ENCODE results near the gene FBH1.

DNA sequence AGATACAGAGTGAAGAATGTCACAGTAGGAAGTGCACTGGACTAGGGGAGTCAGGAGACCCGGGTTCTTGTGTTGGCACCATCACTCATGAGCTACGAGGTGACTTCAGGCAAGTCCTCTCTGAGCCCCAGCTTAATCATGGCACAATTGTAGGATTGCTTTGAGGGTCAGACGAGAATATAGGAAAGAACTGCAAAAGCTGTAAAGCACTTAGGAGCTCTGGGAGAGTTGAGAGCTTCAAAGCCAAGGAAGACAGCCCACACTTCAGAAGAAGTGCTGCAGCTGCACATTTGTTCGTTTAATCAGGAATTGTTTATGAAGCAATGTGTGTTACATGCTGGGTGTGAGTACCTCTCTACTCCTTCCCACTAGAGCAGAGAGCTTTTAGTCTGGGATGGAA, 4.4 kb downstream of the FBH1 start:
- TF ChIP-seq, protein P1, sequence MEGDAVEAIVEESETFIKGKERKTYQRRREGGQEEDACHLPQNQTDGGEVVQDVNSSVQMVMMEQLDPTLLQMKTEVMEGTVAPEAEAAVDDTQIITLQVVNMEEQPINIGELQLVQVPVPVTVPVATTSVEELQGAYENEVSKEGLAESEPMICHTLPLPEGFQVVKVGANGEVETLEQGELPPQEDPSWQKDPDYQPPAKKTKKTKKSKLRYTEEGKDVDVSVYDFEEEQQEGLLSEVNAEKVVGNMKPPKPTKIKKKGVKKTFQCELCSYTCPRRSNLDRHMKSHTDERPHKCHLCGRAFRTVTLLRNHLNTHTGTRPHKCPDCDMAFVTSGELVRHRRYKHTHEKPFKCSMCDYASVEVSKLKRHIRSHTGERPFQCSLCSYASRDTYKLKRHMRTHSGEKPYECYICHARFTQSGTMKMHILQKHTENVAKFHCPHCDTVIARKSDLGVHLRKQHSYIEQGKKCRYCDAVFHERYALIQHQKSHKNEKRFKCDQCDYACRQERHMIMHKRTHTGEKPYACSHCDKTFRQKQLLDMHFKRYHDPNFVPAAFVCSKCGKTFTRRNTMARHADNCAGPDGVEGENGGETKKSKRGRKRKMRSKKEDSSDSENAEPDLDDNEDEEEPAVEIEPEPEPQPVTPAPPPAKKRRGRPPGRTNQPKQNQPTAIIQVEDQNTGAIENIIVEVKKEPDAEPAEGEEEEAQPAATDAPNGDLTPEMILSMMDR (conservative IDR thresholded peaks at IDR 0.05; ENCODE audit: low read depth, low read length) = no peak
- no peak for TF ChIP-seq EZH2 (IDR thresholded peaks at IDR 0.05; ENCODE audit: borderline replicate concordance, low read depth, low read length, poor library complexity, severe bottlenecking)
